Thyroid gland (tissue), 4 donors: Measurements from ENCODE around the gene OR4F6.

Source experiments
- CTCF ChIP-seq, 6 experiments: fragments of 200-600 bp in 3 of 6; fragments of 450-650 bp in 3 of 6; sonication (generic) in 3 of 6; IDR thresholded peaks; one replicate each; pipeline ENCODE4 v1.5.1; 2016 to 2019; ENCODE audit warnings: antibody characterized with exemption in 6 of 6, mild to moderate bottlenecking in 2 of 6, inconsistent platforms in 1 of 6, moderate library complexity in 1 of 6
- POLR2A ChIP-seq, 2 donors: fragments of 450-650 bp; IDR thresholded peaks; one replicate each; pipeline ENCODE4 v1.6.1; 2017; ENCODE audit warnings: antibody characterized with exemption in 2 of 2, mild to moderate bottlenecking in 2 of 2, moderate library complexity in 1 of 2

- TF ChIP-seq CTCF (IDR thresholded peaks at IDR 0.05): no peak
- TF ChIP-seq POLR2A (IDR thresholded peaks at IDR 0.05): no peak
These were observed 49.0 kb downstream of the OR4F6 start for GRCh38 chr15:101852356-101852755.
